WTC11 (cell line): Measurements from ENCODE around the gene MNT. TPM values are rescaled to one million over a fixed set of nuclear protein-coding genes. Genes with fewer than 3 reads are reported as not detected.

ENCODE experiments used
- ATAC-seq: fragments of 200-7000 bp; cut with Tn5 transposase; 2 replicates; pipeline ENCODE4 v1.10.0; 2021; ENCODE audit warnings: mild to moderate bottlenecking, moderate library complexity
- CTCF ChIA-PET: fragments of 300-600 bp; sonication (Branson Sonifier 250); formaldehyde crosslinking; loops from one replicate; lab custom pipeline; 2021; ENCODE audit warnings: antibody characterized with exemption; lab: Charles Lee
- POLR2A ChIA-PET: fragments of 350-600 bp; sonication (Branson Sonifier 250); formaldehyde crosslinking; loops from one replicate; lab custom pipeline; 2021; ENCODE audit warnings: antibody characterized with exemption; lab: Charles Lee
- DNase-seq: peaks from one replicate; pipeline ENCODE4 v3.0.0; 2021; ENCODE audit warnings: low spot score
- H3K27ac Mint-ChIP-seq: 2 replicates; pipeline ENCODE4 v1.8.0; 2021; ENCODE audit warnings: mixed read lengths
- H3K27me3 Mint-ChIP-seq: 2 replicates; pipeline ENCODE4 v1.8.0; 2021; ENCODE audit warnings: low read depth, mild to moderate bottlenecking, moderate library complexity, mixed read lengths
- H3K36me3 Mint-ChIP-seq: 2 replicates; pipeline ENCODE4 v1.8.0; 2021; ENCODE audit warnings: mixed read lengths
- H3K4me1 Mint-ChIP-seq: 2 replicates; pipeline ENCODE4 v1.8.0; 2022; ENCODE audit warnings: mixed read lengths
- H3K4me3 Mint-ChIP-seq: 2 replicates; pipeline ENCODE4 v1.8.0; 2021; ENCODE audit warnings: mild to moderate bottlenecking, moderate library complexity, mixed read lengths
- H3K9me3 Mint-ChIP-seq: 2 replicates; pipeline ENCODE4 v1.8.0; 2021; ENCODE audit warnings: mixed read lengths
- ELF4 ChIP-seq: sonication (generic); formaldehyde crosslinking; IDR thresholded peaks from 2 replicates; pipeline ENCODE4 v1.8.1; 2022; ENCODE audit warnings: low read depth, mild to moderate bottlenecking, moderate library complexity, missing genetic modification reagents
- FOXP1 ChIP-seq: sonication (generic); formaldehyde crosslinking; IDR thresholded peaks from 2 replicates; pipeline ENCODE4 v1.8.0; 2022; ENCODE audit warnings: missing genetic modification reagents, mild to moderate bottlenecking, moderate library complexity, borderline replicate concordance
- NR1H2 ChIP-seq: sonication (generic); formaldehyde crosslinking; IDR thresholded peaks from 2 replicates; pipeline ENCODE4 v1.9.0; 2021; ENCODE audit warnings: mild to moderate bottlenecking, moderate library complexity, missing genetic modification reagents
- SP1 ChIP-seq: sonication (generic); formaldehyde crosslinking; conservative IDR thresholded peaks from 2 replicates; pipeline ENCODE4 v1.8.1; 2022; ENCODE audit warnings: missing genetic modification reagents
- TCF7 ChIP-seq: sonication (generic); formaldehyde crosslinking; IDR thresholded peaks from 2 replicates; pipeline ENCODE4 v1.8.0; 2022; ENCODE audit warnings: mild to moderate bottlenecking, low read depth, missing genetic modification reagents, moderate library complexity
- ZNF138 ChIP-seq: sonication (generic); formaldehyde crosslinking; conservative IDR thresholded peaks from 2 replicates; pipeline ENCODE4 v1.8.1; 2022; ENCODE audit warnings: mild to moderate bottlenecking, moderate library complexity, missing genetic modification reagents
- ZNF416 ChIP-seq: fragments of 250-450 bp; sonication (Bioruptor Pico); IDR thresholded peaks from 2 replicates; pipeline ENCODE4 v1.9.0; 2021; ENCODE audit warnings: mild to moderate bottlenecking, inconsistent platforms
- total RNA-seq: library from RNA; stranded (reverse); gene quantifications from 3 replicates; pipeline ENCODE4 v1.2.3, GENCODE V29; 2021
- TF ChIP-seq, protein P1 (sequence below): sonication (generic); formaldehyde crosslinking; IDR thresholded peaks from 2 replicates; pipeline ENCODE4 v1.8.1; 2022; ENCODE audit warnings: mild to moderate bottlenecking, moderate library complexity, missing genetic modification reagents
- TF ChIP-seq, protein P2 (sequence below): sonication (generic); formaldehyde crosslinking; IDR thresholded peaks from 2 replicates; pipeline ENCODE4 v1.8.0; 2023; ENCODE audit warnings: missing genetic modification reagents
- TF ChIP-seq, protein P3 (sequence below): sonication (generic); formaldehyde crosslinking; IDR thresholded peaks from 2 replicates; pipeline ENCODE4 v1.8.0; 2023; ENCODE audit warnings: mild to moderate bottlenecking, missing genetic modification reagents
- TF ChIP-seq, protein P4 (sequence below): sonication (generic); formaldehyde crosslinking; IDR thresholded peaks from 2 replicates; pipeline ENCODE4 v1.8.1; 2023; ENCODE audit warnings: mild to moderate bottlenecking, missing genetic modification reagents
- TF ChIP-seq, protein P5 (sequence below): sonication (generic); formaldehyde crosslinking; IDR thresholded peaks from 2 replicates; pipeline ENCODE4 v1.8.0; 2023; ENCODE audit warnings: missing genetic modification reagents, mild to moderate bottlenecking, borderline replicate concordance
- TF ChIP-seq, protein P6 (sequence below): sonication (generic); formaldehyde crosslinking; IDR thresholded peaks from 2 replicates; pipeline ENCODE4 v1.8.1; 2023; ENCODE audit warnings: mild to moderate bottlenecking, missing genetic modification reagents, moderate library complexity
- TF ChIP-seq, protein P7 (sequence below): fragments of 250-450 bp; sonication (Bioruptor Pico); conservative IDR thresholded peaks from 2 replicates; pipeline ENCODE4 v1.9.0; 2021; ENCODE audit warnings: mild to moderate bottlenecking
- TF ChIP-seq, protein P8 (sequence below): sonication (generic); formaldehyde crosslinking; IDR thresholded peaks from 2 replicates; pipeline ENCODE4 v1.8.1; 2022; ENCODE audit warnings: low read depth, mild to moderate bottlenecking, moderate library complexity, missing genetic modification reagents, borderline replicate concordance
- TF ChIP-seq, protein P9 (sequence below): sonication (generic); formaldehyde crosslinking; conservative IDR thresholded peaks from 2 replicates; pipeline ENCODE4 v1.8.1; 2022; ENCODE audit warnings: mild to moderate bottlenecking, missing genetic modification reagents

Gene MNT
- total RNA-seq, 1 experiment from 2014 or later, result 21.6 TPM

DNA sequence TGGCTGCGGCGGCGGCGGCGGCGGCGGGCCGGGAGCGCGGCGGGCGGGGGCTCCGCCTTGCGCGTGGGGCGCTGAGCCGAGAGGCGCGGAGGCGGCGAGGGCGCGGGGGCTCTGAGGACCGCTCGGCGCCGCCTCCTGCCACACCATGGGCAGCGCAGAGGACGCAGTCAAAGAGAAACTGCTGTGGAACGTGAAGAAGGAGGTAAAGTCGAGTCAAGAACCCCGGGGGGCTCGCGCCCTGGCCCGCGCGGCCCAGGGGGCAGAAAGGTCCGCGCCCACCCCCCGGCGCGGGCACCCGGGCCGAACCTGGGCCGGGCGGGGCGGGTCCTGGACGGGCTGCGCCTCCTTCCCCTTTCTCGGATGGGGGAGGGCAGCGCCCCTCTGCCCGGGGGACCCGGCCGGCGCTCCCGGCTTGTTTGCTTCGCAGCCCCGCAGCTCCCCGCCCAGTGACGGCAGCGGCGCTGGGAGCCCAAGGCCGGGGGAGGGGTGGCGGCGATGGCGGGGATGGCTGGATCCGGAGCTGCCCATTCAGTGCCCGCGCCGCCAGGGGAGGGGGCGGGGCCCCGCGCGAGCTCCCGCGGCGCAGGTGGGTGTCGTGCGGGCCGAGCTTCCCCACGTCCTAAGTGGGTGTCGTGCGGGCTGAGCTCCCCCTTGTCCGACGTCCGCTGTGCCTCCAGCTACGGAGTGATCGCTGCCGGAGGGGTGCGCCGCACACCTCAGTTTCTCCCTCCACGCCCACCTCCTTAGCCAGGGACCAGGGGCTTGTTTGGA, 63.1 kb downstream of the MNT start (continued):
- TF ChIP-seq, protein P1, sequence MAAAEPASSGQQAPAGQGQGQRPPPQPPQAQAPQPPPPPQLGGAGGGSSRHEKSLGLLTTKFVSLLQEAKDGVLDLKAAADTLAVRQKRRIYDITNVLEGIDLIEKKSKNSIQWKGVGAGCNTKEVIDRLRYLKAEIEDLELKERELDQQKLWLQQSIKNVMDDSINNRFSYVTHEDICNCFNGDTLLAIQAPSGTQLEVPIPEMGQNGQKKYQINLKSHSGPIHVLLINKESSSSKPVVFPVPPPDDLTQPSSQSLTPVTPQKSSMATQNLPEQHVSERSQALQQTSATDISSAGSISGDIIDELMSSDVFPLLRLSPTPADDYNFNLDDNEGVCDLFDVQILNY (CRISPR knock-in tag), result peak; percentile 61; the same call in 1 of the 2 replicates
- no peak for TF ChIP-seq ZNF416 (CRISPR knock-in tag)
- TF ChIP-seq, all 79 proteins: peak for 5

DNA sequence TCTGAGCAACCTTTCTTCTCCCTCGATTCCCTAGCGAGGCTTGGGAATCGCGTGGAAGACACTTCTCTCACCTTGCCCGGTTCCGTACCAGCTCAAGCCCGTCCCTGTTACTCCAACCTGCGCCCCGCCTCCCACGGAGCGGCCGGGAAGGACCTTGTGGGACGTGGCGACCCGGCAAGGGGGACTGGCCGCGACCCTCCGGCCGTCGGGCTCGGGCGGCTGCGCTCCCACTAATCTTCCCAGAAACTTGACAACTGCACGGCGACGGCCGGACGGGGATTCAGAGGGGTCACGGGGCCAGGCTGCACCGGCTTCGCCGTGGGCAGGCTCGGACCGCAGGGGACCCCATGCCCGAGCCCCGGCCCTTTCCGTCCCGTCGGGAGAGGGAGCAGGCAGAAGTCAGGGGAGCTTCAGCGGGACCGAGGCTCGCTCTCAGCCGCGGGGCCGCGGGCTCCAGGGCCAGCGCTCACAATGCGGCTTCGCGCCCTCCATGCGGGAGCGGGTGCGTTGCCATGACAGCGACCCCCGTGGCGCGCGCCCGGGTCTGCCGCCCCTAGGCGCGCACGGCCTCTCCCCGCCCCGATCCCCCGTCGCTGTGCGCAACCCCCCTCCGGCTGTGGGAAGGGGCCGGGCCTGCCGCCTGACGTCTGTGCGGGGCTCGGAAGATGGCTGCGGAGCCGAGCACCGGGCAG, 63.9 kb downstream of the MNT start, which contains the start of gene SGSM2:
SGSM2 (plus strand) TSS at position 650 of the 692 bp plus-strand sequence. CDS start 188 bp downstream, outside the sequence.
- POLR2A ChIA-PET, result interaction anchor here (0.8 to 3.1 kb wide), 9 partner anchors 10 to 620 kb away, joined by 3 to 38 read pairs (median 6); partner anchors contain the start of genes SMG6 and SRR
- Mint-ChIP-seq H3K27me3 (no peaks in the 10 kb centered on the region), H3K27ac (peak within 1 kb of the TSS; percentile 99), H3K36me3 (peaks cover 5% of the 10 kb centered on the region), H3K4me3 (peak within 1 kb of the TSS; percentile 77), H3K4me1 (peaks cover 4% of the 10 kb centered on the region), H3K9me3 (no peaks in the 10 kb centered on the region)
- peak; percentile 13 for ATAC-seq
- CTCF ChIA-PET, result interaction anchor here (0.5 to 5.0 kb wide), 14 partner anchors 11 to 282 kb away, joined by 3 to 119 read pairs (median 10); partner anchors contain the start of genes HIC1, SMG6 and SRR
- peak; percentile 49 for DNase-seq
- TF ChIP-seq, protein P2, sequence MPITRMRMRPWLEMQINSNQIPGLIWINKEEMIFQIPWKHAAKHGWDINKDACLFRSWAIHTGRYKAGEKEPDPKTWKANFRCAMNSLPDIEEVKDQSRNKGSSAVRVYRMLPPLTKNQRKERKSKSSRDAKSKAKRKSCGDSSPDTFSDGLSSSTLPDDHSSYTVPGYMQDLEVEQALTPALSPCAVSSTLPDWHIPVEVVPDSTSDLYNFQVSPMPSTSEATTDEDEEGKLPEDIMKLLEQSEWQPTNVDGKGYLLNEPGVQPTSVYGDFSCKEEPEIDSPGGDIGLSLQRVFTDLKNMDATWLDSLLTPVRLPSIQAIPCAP (CRISPR knock-in tag), result no peak
- TF ChIP-seq ELF4, result no peak
- TF ChIP-seq, protein P3, sequence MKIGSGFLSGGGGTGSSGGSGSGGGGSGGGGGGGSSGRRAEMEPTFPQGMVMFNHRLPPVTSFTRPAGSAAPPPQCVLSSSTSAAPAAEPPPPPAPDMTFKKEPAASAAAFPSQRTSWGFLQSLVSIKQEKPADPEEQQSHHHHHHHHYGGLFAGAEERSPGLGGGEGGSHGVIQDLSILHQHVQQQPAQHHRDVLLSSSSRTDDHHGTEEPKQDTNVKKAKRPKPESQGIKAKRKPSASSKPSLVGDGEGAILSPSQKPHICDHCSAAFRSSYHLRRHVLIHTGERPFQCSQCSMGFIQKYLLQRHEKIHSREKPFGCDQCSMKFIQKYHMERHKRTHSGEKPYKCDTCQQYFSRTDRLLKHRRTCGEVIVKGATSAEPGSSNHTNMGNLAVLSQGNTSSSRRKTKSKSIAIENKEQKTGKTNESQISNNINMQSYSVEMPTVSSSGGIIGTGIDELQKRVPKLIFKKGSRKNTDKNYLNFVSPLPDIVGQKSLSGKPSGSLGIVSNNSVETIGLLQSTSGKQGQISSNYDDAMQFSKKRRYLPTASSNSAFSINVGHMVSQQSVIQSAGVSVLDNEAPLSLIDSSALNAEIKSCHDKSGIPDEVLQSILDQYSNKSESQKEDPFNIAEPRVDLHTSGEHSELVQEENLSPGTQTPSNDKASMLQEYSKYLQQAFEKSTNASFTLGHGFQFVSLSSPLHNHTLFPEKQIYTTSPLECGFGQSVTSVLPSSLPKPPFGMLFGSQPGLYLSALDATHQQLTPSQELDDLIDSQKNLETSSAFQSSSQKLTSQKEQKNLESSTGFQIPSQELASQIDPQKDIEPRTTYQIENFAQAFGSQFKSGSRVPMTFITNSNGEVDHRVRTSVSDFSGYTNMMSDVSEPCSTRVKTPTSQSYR, result no peak
- TF ChIP-seq ZNF416 (CRISPR knock-in tag), result no peak
- TF ChIP-seq, protein P4, sequence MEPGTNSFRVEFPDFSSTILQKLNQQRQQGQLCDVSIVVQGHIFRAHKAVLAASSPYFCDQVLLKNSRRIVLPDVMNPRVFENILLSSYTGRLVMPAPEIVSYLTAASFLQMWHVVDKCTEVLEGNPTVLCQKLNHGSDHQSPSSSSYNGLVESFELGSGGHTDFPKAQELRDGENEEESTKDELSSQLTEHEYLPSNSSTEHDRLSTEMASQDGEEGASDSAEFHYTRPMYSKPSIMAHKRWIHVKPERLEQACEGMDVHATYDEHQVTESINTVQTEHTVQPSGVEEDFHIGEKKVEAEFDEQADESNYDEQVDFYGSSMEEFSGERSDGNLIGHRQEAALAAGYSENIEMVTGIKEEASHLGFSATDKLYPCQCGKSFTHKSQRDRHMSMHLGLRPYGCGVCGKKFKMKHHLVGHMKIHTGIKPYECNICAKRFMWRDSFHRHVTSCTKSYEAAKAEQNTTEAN (CRISPR knock-in tag), result 0 out of 2 replicates have a peak, but pooled peaks have one; percentile 28
- TF ChIP-seq, protein P5, sequence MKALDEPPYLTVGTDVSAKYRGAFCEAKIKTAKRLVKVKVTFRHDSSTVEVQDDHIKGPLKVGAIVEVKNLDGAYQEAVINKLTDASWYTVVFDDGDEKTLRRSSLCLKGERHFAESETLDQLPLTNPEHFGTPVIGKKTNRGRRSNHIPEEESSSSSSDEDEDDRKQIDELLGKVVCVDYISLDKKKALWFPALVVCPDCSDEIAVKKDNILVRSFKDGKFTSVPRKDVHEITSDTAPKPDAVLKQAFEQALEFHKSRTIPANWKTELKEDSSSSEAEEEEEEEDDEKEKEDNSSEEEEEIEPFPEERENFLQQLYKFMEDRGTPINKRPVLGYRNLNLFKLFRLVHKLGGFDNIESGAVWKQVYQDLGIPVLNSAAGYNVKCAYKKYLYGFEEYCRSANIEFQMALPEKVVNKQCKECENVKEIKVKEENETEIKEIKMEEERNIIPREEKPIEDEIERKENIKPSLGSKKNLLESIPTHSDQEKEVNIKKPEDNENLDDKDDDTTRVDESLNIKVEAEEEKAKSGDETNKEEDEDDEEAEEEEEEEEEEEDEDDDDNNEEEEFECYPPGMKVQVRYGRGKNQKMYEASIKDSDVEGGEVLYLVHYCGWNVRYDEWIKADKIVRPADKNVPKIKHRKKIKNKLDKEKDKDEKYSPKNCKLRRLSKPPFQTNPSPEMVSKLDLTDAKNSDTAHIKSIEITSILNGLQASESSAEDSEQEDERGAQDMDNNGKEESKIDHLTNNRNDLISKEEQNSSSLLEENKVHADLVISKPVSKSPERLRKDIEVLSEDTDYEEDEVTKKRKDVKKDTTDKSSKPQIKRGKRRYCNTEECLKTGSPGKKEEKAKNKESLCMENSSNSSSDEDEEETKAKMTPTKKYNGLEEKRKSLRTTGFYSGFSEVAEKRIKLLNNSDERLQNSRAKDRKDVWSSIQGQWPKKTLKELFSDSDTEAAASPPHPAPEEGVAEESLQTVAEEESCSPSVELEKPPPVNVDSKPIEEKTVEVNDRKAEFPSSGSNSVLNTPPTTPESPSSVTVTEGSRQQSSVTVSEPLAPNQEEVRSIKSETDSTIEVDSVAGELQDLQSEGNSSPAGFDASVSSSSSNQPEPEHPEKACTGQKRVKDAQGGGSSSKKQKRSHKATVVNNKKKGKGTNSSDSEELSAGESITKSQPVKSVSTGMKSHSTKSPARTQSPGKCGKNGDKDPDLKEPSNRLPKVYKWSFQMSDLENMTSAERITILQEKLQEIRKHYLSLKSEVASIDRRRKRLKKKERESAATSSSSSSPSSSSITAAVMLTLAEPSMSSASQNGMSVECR (CRISPR knock-in tag), result no peak
- TF ChIP-seq TCF7 (CRISPR knock-in tag), result no peak
- TF ChIP-seq, protein P6, sequence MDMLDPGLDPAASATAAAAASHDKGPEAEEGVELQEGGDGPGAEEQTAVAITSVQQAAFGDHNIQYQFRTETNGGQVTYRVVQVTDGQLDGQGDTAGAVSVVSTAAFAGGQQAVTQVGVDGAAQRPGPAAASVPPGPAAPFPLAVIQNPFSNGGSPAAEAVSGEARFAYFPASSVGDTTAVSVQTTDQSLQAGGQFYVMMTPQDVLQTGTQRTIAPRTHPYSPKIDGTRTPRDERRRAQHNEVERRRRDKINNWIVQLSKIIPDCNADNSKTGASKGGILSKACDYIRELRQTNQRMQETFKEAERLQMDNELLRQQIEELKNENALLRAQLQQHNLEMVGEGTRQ (CRISPR knock-in tag), result 0 out of 2 replicates have a peak, but pooled peaks have one; percentile 21
- TF ChIP-seq FOXP1, result no peak
- TF ChIP-seq SP1, result peak; percentile 39; the same call in 1 of the 2 replicates
- TF ChIP-seq, protein P7, sequence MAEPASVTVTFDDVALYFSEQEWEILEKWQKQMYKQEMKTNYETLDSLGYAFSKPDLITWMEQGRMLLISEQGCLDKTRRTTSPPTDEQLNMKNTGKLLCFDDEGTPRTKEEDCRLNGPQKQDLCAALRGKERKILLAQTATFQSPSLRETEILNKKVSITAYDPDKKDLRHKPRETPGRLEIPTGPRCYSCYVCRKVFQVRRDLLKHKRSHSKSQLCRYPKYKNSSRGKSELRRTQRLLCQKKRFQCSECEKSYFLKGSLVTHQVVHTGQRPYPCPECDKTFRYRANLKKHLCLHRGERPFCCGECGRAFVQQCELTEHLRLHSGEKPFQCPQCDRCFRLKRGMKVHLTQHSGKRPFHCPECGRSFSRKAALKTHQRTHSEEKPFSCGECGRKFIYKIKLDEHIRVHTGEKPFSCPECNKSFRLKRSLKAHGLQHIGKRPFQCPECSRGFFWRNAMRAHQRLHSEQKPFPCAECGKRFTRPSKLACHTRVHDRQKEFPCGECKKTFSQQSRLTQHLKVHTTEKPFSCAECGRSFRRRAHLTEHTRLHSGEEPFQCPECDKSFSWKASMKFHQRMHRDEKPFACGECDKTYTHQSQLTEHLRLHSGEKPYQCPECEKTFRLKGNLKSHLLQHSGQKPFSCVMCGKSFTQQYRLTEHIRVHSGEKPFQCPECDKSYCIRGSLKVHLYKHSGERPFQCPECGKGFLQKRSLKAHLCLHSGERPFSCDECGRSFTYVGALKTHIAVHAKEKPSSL (CRISPR knock-in tag), result no peak
- TF ChIP-seq NR1H2 (CRISPR knock-in tag), result no peak
- TF ChIP-seq ZNF138, result no peak
- TF ChIP-seq, protein P8, sequence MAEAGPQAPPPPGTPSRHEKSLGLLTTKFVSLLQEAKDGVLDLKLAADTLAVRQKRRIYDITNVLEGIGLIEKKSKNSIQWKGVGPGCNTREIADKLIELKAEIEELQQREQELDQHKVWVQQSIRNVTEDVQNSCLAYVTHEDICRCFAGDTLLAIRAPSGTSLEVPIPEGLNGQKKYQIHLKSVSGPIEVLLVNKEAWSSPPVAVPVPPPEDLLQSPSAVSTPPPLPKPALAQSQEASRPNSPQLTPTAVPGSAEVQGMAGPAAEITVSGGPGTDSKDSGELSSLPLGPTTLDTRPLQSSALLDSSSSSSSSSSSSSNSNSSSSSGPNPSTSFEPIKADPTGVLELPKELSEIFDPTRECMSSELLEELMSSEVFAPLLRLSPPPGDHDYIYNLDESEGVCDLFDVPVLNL, result 0 out of 2 replicates have a peak, but pooled peaks have one; percentile 18
- TF ChIP-seq, protein P9, sequence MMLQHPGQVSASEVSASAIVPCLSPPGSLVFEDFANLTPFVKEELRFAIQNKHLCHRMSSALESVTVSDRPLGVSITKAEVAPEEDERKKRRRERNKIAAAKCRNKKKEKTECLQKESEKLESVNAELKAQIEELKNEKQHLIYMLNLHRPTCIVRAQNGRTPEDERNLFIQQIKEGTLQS (CRISPR knock-in tag), result no peak
